NCI-H748 treated with DMSO at 0.1 percent for 48 hours (cell line): ENCODE measurements around the gene SIRPB2.

ENCODE experiments used
- DNase-seq: peaks from one replicate; lab custom pipeline; 2025; lab: John Stamatoyannopoulos, UW

The SIRPB2 gene

DNA sequence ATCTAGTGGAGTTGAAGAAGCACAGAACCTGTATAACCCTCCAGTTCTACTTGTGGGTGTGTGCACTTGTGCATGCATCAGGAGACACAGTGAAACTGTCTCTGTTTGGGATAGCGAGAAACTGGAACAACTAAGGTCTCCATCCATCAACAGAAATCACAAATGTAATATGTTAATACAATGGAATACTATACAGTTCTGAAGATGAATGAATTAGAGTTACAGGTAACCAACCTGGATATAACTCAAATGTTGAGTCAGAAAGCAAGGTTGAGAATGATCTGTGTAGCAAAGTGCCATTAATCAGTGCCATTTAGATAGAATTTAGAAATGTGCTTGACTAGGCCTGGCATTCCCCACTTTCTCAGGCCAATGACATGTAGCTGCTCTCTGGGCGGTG is 20.0 kb downstream of the SIRPB2 start:
- no peak for DNase-seq

DNA sequence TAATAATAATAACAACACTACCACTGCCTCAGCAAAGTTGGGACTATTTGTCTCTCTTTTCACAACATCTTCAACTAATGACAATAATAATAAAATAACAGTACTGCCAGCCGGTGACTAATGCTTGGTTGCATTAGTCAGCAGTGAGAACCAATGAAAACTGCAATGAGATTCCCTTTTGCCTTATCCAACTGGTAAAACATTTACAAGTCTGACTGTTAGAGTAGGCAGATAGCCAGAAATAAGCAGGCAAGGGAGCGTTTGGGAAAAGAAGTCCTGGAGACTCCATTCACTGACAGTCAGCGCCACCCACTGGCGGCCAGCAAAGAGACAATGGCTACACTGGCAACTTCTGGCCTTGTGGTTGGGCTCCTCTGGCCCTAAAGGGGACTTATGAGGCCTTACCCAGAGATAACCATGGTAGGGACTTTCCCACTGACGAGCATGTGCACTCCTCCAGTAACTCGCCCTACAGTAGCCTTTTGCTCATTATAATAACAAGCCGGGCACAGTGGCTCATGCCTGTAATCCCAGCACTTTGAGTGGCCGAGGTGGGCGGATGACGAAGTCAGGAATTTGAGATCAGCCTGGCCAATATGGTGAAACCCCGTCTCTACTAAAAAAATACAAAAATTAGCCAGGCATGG is 21.2 kb downstream of the SIRPB2 start:
- DNase-seq: peak; percentile 75

DNA sequence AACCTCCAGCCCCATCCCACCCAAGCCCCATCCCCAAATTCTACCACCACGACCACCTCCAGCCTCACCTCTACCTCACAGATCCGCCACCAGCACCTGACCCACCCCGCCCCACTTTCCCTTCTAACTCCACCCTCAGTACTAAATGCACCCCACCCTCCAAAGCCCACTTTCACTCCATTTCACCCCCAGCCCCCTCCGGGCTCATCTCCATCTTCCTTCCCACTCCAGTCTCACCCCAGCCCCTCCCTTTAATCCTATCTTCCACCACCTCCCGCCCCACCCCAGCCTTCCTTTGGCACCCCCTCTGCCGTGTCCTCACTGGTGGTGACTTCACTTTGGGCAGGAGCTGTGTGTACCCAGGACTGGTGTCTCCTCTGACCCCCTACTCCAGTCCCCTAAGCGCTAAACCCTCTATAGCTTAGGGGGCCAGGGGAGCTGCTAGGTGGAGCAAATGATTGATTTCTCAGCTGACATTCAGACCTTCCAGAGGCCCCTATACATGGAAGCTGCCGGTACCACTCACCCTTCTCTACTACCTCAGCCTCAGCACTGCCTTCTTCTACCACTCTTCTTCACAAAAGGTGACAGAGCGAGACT is 21.8 kb downstream of the SIRPB2 start:
- DNase-seq: no peak

DNA sequence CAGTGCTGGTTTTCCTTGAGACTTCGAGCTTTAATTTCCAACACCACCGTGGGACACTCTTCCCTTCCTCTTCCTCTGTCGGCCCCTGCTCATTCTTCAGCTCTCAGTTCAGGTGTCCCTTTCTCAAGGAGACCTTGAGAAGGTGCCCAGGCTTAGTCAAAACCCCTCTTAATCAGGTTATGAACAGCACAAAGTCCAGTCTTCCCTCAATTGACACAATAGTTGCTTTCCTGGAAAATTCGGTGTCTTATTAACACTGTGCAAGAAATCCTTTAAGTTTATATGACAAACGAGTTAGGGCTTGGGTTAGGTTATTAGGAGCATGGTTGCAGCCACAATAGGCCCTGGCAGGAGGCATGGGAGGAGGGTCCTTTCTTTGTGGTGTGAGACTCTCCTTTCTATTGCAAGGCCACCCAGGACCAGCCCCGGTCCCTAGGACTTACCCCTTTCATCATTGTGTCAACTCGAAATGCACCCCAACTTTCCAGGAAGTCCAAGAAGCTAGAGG is 23.0 kb downstream of the SIRPB2 start:
- DNase-seq: no peak

DNA sequence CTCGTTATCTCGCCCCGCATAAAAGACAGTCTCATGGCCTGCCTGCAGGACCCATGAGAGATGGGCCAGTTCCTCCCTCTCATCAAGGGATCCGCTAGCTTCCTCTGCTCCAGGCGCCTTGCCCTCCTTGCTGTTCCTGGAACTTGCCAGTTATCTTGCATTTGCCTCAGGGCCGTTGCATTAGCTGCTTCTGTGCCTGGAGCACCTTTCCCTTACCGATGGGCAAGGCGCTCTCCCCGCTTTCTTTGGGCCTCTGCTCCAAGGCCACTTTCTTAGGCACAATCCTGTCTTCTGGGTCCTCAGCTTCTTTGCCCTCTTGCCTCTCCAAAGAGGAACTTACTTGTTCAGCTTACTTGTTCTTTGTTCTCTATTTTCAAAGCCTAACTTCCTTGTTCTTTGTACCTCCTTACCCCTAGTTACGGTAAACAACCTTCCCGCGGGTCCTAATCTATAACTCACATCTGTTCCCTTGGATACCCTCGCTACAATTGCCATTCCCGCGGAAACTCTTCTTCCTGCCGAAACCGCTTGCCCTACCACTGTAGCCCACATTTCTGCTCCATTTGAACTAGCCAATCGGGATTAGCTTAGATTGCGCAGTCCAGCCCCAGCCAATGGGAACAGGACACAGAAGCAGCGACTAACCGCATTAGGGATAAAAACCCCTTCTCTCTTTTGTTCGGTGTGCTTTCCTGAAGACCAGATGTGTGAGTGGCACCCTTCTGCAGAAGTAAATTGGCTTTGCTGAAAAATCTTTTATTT is 23.7 kb downstream of the SIRPB2 start:
- DNase-seq: peak; percentile 7

DNA sequence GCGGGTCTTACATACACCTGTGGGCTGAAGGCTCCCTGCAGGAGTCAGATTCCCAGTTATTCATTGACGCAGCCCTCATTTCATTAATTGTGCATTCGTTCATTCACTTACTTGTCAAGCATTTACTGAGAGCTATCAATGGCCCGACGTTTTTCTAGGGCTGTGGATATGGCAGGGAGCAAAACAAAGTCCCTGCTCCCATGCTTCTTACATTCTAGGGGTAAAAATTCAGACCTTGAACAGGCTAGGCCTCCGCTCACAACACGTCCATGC is 24.2 kb downstream of the SIRPB2 start:
- DNase-seq: no peak

DNA sequence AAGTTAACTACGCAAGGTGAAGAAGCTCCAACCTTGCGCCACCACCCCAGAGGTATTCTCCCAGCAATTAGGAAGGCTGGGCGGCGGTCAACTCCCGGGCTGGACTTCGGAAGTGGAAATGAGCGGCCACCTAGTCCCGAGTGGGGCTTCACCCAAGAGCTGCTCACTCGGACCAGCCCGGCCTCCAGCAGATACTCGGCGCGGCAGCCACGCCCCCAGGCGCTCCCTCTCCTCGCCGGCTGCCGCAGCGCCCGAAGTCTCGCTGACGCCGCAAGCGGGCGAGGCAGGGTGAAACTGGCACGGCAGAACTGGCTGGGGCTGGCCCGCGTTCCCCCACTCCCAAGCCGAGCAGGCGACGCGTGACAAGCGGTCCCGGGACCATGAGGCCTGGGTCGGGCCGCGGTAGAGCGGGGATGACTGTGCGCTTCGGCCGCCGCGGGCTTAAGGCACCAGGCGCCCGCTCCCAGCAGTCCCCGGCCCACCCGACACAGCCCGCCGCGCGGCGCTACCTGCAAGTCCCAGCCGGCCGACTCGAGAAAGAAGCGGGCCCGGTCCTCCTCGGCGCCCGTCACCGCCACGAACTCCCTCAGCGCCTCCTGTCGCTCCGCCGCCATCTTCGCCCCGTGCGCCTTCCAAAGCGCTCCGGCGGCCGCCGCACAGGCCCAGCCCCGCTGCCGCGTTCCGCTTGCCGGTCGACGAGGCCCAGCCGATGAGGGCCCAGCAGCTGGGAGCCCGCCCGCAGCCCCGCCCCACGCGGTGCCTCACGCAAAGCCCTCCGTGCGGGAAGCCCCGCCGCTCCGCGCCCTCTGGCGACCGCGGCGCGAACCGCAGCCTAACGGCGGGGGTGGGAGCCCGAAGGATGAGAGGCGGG is 24.8 kb downstream of the SIRPB2 start, which contains the start of gene NSFL1C:
Gene NSFL1C (minus strand): TSS at position 639 of the 871 bp plus-strand sequence. CDS start 25 bp downstream, at position 614.
- peak; percentile 88 for DNase-seq

DNA sequence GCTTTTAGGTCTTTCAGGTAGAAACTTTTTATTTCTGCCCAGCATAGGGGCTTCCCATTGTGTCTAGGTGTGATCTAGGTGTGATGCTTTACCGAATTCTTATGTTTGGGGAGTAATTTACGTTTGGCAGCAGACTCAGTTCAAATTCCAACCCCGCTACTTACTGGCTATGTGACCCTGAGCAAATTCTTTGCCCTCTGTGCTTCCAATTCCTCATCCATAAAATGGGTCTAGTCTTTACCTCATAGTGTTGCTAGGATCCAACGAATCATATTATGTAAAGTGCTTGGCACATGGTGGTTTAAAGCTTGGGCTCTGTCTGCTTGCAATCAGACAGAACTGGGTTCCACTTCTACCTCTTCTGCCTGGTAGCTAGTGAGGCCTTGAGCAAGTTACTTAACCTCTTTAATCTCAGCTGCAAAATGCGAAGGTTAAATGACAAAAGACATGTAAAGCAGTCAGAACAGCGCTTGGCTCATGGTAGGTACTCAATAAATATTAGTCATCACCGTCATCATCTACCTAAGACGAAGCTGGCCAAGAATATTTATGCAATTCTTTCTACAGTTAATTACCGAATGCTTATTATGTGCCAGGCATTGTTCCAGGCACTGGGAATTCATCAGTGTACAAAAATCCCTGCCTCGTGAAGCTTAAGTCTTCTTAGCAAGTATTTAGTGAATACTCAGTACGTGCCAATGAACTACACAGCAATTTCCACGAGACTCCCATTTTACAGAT is 25.6 kb downstream of the SIRPB2 start:
- no peak for DNase-seq

DNA sequence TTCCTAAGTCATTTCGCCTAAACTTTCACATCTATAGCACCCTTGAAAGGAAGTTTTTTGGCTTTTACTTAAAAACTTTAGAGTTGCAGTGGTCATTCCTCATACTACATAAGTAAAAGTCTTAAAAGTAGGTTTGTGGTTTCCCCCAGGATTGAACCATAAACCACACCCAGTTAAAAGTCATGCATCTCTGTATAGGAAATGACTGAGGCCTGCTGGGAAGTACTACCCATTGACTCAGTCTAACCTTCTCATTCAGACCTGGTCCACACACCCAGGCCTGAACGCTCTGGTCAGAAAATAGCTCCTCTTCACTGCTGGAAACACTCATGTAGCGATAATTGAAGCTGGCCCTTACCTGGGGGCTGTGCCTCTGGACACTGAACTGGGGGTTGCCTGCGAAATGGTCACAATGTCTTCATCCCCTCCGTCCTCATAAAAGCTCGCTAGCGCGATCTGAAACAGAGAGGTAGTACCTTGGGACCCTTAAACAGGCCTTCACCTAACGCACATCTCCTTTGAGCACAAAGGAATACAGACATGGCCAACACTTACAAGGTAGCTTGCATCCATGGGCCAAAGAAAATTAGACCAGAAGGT is 27.1 kb downstream of the SIRPB2 start:
- no peak for DNase-seq

DNA sequence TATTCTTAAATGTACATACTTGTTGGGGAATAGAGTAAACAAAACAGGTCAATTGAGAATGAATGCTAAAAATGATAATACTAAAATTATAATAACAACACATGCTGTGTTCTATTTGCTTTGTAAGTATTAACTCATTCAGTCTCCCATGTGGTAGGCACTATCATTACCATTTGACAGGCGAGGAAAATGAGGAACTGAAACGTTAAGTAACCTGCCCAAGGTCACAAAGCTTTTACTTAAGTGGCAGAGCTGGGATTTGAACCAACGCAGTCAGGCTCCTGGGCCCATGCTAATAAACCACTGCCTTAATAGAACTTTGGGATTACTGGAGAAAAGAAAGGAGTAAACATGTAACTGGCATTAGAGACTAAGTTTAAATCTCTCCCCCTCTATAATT is 28.4 kb downstream of the SIRPB2 start:
- DNase-seq: no peak

DNA sequence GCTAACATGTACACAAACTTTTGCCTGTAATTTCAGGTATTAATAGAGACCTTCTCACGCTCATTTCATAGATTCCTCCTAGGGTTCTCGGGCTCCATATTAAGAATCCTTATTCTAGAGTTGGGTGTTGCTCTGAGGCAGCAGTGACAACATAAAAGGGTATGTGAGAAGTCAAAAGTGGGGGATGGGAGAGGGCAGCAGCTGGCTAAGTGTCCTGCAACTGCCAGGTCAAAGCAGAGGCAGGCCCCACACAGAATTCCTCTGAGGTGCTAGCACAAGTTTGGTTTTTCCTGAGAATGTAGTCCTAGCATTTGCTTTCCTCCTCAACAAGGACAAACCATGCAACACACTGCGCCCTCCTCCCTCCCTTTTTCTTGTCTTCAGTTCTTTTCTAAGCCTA is 29.2 kb downstream of the SIRPB2 start:
- DNase-seq: no peak

DNA sequence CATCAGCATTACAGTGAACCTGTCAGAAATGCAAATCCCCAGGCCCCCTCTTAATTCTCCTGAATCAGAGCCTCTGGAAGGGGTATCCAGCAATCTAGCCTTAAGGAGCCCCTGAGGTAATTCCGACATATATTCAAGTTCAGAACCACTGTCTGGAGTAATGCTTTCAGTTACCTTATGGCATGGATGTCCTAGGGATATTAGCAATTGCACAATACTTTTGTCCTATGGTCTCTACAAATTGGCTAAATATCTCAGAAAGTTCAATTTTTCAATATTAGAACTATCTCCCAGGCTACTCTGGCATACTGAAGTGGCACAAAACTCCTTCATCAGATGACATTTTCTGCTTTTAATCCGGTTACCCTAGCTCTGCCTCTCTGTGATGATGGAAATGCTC is 30.9 kb downstream of the SIRPB2 start:
- DNase-seq: no peak

DNA sequence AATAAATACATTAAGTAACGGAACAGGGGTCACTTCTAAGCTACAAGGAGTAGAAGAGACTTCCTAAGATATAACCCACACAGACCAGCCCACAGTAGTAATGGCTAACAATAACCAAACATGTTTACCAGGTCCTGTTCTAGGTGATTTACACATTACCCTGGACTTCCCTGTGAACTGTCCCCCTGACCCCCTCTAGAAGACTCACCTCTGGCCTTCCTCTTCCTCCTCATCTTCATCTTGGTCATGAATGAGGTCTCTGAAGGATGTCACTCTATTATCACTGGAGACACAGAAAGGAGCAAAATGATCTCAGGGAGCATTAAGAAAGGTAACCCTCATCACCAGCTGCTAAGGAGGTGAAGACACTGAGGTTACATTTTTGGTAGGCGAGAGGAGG is 33.2 kb downstream of the SIRPB2 start:
- DNase-seq: no peak

DNA sequence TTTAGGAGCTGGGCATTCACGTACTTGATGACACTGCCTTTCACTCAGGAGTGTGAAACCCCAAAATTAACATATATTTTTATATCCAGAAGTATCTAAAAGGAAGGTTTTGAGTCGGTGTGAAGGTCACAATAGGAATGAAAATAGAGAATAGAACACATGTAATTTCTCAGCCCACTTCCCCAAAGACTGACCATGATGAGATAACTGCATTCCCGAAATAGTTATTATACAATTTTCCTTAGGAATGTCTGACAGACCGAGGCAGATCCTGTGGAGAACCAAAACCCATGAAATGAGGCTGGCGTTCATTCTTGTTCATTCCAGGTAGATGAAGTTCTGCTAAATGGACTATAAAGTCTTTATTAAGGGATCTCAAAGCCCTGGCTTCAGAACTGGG is 34.9 kb downstream of the SIRPB2 start:
- no peak for DNase-seq

DNA sequence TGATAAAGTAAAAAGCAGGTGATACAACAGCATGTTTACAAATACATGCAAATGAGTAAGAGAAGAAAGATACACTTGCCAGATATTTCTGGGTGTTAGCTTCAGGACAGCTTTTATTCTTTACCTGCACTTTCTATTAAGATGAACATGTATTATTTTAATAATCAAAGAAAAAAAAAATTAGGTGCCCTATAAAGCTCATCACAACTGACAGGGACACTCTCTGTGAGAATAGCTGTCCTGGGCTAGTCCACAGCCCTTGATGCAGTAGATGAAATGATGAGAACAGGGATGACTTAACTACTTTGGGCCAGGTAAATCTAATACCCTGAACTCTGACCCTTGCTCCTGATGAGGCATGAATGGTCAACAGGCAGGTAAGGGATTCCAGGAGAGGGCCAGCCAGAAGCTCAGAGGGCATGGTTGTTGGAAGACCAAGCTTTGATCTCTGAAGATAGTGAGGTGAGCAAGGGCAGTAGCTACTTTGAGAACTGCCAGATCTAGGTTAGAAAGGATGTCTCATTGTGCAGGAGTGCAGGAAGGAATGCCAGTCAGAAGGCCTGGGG is 40.2 kb downstream of the SIRPB2 start:
- no peak for DNase-seq

DNA sequence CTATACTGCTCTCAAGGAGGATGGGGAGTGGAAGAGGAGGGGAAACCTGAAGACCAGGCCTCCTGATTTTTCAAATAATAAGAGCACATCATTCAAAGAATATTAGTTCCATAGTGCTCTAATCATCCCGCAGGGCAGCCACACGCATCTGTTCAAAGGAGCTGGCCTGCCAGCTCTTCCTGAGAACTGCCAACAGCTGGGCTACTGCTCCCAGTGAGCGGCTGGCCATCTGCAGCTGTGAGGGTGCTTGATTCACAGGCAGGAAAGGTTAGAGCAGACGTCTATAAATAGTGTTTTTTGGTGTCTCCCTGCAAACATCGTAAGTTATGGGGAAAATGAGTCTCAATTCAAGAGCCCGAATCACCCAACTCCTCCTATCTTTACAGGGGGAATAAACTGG is 41.9 kb downstream of the SIRPB2 start:
- no peak for DNase-seq

DNA sequence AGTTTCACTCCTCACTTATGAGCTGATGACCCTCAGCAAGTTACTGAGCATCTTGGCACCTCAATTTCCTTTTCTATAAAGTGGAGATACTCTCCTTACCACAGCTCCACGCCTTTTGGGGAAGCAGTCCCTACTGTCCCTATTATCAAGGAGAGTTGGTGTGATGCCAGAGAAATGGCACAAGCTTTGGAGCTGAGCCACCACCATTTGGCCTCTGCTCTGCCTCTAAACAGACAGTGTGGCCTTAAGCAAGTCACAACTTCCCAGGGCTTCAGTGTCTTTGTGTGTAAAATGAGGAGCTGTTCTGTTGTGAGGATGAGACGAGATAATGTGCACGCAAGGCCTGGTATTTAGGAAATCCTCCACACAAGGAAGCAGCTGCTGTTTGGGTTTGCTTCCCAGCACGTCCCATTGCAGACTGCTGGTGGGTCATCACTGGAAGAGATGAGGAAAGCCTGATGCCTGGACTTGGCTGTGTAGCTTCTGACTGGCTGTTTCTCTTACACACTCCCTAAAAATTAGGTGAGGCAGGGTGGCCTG is 43.1 kb downstream of the SIRPB2 start:
- no peak for DNase-seq

DNA sequence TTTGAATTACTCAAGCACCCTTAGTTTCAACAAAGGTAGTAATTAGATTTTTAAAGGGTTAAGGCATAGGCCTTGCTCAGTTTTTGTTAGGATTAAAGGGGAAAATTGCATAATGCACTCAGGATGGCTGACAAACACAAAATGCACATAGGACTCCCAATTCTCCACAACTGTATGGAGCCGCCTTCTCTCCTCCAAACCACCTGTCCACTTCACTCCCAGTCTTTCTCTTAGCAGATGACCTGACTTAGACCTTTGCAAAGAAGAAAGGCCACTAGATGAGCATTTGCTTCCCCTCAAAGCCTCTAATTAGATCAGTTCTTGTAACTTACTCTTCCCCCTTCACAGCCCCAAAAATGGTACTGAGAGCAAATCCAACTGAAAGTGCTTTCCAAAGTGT is 44.7 kb downstream of the SIRPB2 start:
- DNase-seq: no peak

DNA sequence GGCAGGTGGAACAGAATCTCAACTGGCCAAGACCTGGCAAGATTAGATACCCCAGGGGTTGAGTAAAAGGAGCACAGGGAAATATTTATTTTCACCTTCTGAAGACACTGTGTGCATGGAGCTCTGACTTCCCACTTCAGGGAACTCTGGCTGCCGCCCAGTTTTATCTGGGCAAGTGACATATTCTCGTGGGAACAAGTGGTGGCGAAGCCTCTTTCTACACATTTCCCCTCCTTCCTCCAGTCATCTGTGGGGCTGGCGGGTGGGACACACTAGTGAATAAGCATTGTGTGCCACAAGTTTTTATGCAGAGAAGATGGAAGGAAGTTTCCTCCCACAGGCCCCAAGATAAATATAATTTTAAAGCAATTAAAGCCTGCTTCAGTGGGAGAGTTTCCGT is 48.1 kb downstream of the SIRPB2 start:
- DNase-seq: no peak

DNA sequence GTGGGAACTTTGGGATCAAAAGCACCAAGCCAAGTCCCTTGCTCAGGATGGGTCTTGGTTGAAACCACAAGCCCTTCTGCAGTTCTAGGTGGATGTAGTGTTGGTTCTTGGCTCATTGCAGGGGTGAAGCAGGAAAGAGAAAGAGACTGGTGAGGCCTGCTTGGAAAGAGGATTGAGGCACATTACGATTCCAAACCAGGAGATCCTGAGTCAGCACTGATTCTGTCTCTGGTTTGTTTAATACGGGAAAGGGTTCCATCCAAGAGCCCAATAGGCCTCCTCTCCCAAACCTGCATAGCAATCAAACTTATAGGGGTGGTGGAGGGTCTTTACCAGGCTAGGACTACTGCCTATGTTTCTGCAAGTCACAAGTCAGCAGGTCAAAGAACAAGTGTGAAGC is 48.9 kb downstream of the SIRPB2 start:
- DNase-seq: no peak

DNA sequence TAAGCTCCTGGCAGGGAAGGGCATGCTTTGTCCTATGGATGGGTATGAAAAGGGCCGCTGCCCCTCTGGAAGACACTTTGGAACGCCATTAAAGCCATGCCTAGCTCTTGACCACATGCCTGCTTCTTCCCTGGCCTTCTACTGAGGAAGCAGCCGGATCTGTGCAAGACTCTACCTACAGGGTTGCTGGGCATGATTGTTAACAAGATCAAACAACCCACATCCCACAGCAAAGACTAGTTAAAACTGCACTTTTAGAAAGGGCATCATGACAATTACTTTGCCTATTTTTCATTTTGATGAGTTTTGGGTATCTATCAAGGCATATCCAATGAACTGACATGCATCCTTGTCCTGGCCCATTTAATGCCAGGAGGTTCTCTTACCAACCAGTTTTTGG is 50.1 kb downstream of the SIRPB2 start:
- no peak for DNase-seq
